H1 (cell line): ENCODE measurements around the gene TSHZ2. TPM values are rescaled to one million over a fixed set of nuclear protein-coding genes. Genes with fewer than 3 reads are reported as not detected.
"Not testable (repeated sequence)": the region's sequence is repeated elsewhere in the genome, so short reads cannot be mapped to it uniquely, and the experiment has no call there.

ENCODE experiments used
- CTCF ChIA-PET: fragments of 300-600 bp; sonication (Branson Sonifier 250); formaldehyde crosslinking; loops from one replicate; lab custom pipeline; 2021; ENCODE audit not compliant: partially characterized antibody; lab: Charles Lee
- POLR2A ChIA-PET: fragments of 300-600 bp; sonication (Branson Sonifier 250); formaldehyde crosslinking; loops from one replicate; lab custom pipeline; 2021; ENCODE audit warnings: inconsistent platforms; ENCODE audit not compliant: partially characterized antibody; lab: Charles Lee
- DNase-seq, 2 experiments: peaks; one replicate each; pipeline versions ENCODE4 v3.0.0 to v3.0.0-alpha.2; 2010 to 2022; ENCODE audit warnings: low spot score in 2 of 2, low read depth in 1 of 2, mixed read lengths in 1 of 2
- FAIRE-seq: peaks from 2 replicates; lab custom pipeline; 2011; peaks lifted over from hg19 to GRCh38; lab: Jason Lieb, UNC
- H2AFZ ChIP-seq: 2 replicates; pipeline ENCODE4 v1.8.1; 2012; ENCODE audit warnings: low read length, inconsistent platforms
- H2AK5ac ChIP-seq: 2 replicates; pipeline ENCODE4 v1.6.1; 2013; ENCODE audit warnings: low read depth, low read length
- H2BK120ac ChIP-seq: replicated peaks from 2 replicates; pipeline ENCODE3; 2013; ENCODE audit warnings: low read depth, low read length, inconsistent platforms
- H2BK12ac ChIP-seq: 2 replicates; pipeline ENCODE4 v1.6.1; 2013; ENCODE audit warnings: low read depth, low read length
- H2BK15ac ChIP-seq: 2 replicates; pipeline ENCODE4 v1.6.1; 2013; ENCODE audit warnings: low read length
- H2BK20ac ChIP-seq: 2 replicates; pipeline ENCODE4 v1.6.1; 2013; ENCODE audit warnings: low read length
- H2BK5ac ChIP-seq: 2 replicates; pipeline ENCODE4 v1.6.1; 2013; ENCODE audit warnings: low read depth, low read length
- H3K14ac ChIP-seq: 2 replicates; pipeline ENCODE4 v1.6.1; 2013; ENCODE audit warnings: inconsistent platforms; ENCODE audit not compliant: insufficient read length
- H3K18ac ChIP-seq: 2 replicates; pipeline ENCODE4 v1.6.1; 2013; ENCODE audit warnings: low read length; ENCODE audit errors: extremely low read depth
- H3K23ac ChIP-seq: 2 replicates; pipeline ENCODE4 v1.6.1; 2013; ENCODE audit warnings: inconsistent platforms; ENCODE audit not compliant: insufficient read length
- H3K23me2 ChIP-seq: 2 replicates; pipeline ENCODE4 v1.6.1; 2013; ENCODE audit warnings: low read depth, low read length
- H3K27ac ChIP-seq: 2 replicates; pipeline ENCODE4 v1.6.1; 2011; ENCODE audit warnings: low read depth, low read length, inconsistent platforms
- H3K27me3 ChIP-seq, 4 experiments: replicated peaks in 1 of 4; 1 replicate in 1 of 4; 2 replicates in 3 of 4; pipeline versions ENCODE4 v1.6.1 to v1.8.1; 2011 to 2013; ENCODE audit warnings: low read length in 3 of 4, mild to moderate bottlenecking in 3 of 4, inconsistent platforms in 2 of 4, mixed read lengths in 2 of 4, moderate library complexity in 1 of 4; ENCODE audit not compliant: control insufficient read depth in 3 of 4, insufficient read depth in 3 of 4; ENCODE audit errors: extremely low read depth in 1 of 4
- H3K36me3 ChIP-seq, 4 experiments: 2 replicates each; pipeline versions ENCODE4 v1.6.1 to v1.8.1; 2011 to 2013; ENCODE audit warnings: mild to moderate bottlenecking in 4 of 4, low read length in 3 of 4, moderate library complexity in 2 of 4, control low read depth in 1 of 4, inconsistent platforms in 1 of 4; ENCODE audit not compliant: insufficient read depth in 4 of 4, control insufficient read depth in 2 of 4
- H3K4ac ChIP-seq: replicated peaks from 2 replicates; pipeline ENCODE3; 2013; ENCODE audit warnings: low read length, low read depth, mixed read lengths, inconsistent platforms; ENCODE audit not compliant: insufficient read length
- H3K4me1 ChIP-seq, 4 experiments: replicated peaks in 1 of 4; 1 replicate in 1 of 4; 2 replicates in 3 of 4; pipeline versions ENCODE4 v1.6.1 to v1.8.1; 2011 to 2013; ENCODE audit warnings: low read length in 3 of 4, inconsistent platforms in 2 of 4, mixed read lengths in 1 of 4; ENCODE audit not compliant: insufficient read depth in 4 of 4, control insufficient read depth in 3 of 4
- H3K4me2 ChIP-seq, 2 experiments: 2 replicates each; pipeline versions ENCODE4 v1.6.1 to v1.8.1; 2011 to 2013; ENCODE audit warnings: low read depth in 2 of 2, low read length in 2 of 2, control low read depth in 1 of 2, inconsistent platforms in 1 of 2, mild to moderate bottlenecking in 1 of 2; ENCODE audit not compliant: insufficient read depth in 1 of 2
- H3K4me3 ChIP-seq, 4 experiments: fragments of 200-600, 300-600 bp in 1 of 4; sonication (generic), shearing (Covaris generic), sonication (Bioruptor Twin) in 1 of 4; 2 replicates each; pipeline versions ENCODE4 v1.5.1 to v1.8.1; 2011 to 2016; ENCODE audit warnings: low read length in 4 of 4, low read depth in 3 of 4, control low read depth in 2 of 4, inconsistent platforms in 2 of 4, mild to moderate bottlenecking in 2 of 4, mixed read lengths in 1 of 4, moderate library complexity in 1 of 4; ENCODE audit not compliant: insufficient read depth in 2 of 4; ENCODE audit errors: extremely low read depth in 1 of 4
- H3K56ac ChIP-seq: replicated peaks from 2 replicates; pipeline ENCODE3; 2013; ENCODE audit warnings: low read depth, mild to moderate bottlenecking, mixed read lengths, low read length, inconsistent platforms; ENCODE audit not compliant: insufficient read length
- H3K79me1 ChIP-seq: 2 replicates; pipeline ENCODE4 v1.6.1; 2013; ENCODE audit warnings: low read depth, low read length, control low read depth
- H3K79me2 ChIP-seq, 2 experiments: 2 replicates each; pipeline versions ENCODE4 v1.6.1 to v1.8.1; 2012 to 2013; ENCODE audit warnings: low read length in 2 of 2, mild to moderate bottlenecking in 2 of 2, inconsistent platforms in 1 of 2; ENCODE audit not compliant: insufficient read depth in 2 of 2, control insufficient read depth in 1 of 2
- H3K9ac ChIP-seq, 4 experiments: replicated peaks in 1 of 4; 1 replicate in 1 of 4; 2 replicates in 3 of 4; pipeline versions ENCODE4 v1.6.1 to v1.8.1; 2011 to 2013; ENCODE audit warnings: low read depth in 3 of 4, low read length in 3 of 4, control low read depth in 2 of 4, mild to moderate bottlenecking in 2 of 4, moderate library complexity in 2 of 4, inconsistent platforms in 1 of 4; ENCODE audit errors: extremely low read depth in 1 of 4
- H3K9me3 ChIP-seq, 2 experiments: 2 replicates each; pipeline versions ENCODE4 v1.6.1 to v1.8.1; 2012 to 2013; ENCODE audit warnings: mild to moderate bottlenecking in 2 of 2, moderate library complexity in 2 of 2, control low read depth in 1 of 2, inconsistent platforms in 1 of 2, low read depth in 1 of 2, low read length in 1 of 2, mixed read lengths in 1 of 2; ENCODE audit not compliant: insufficient read depth in 2 of 2
- H4K20me1 ChIP-seq, 2 experiments: replicated peaks in 1 of 2; 2 replicates each; pipeline versions ENCODE3 to v1.8.1; 2011 to 2013; ENCODE audit warnings: inconsistent platforms in 2 of 2, low read length in 2 of 2, mild to moderate bottlenecking in 1 of 2; ENCODE audit not compliant: insufficient read depth in 2 of 2, control insufficient read depth in 1 of 2
- H4K5ac ChIP-seq: 2 replicates; pipeline ENCODE4 v1.6.1; 2013; ENCODE audit warnings: low read length, low read depth, mixed read lengths, inconsistent platforms; ENCODE audit not compliant: insufficient read length
- H4K8ac ChIP-seq: 2 replicates; pipeline ENCODE4 v1.8.0; 2013; ENCODE audit warnings: mild to moderate bottlenecking, moderate library complexity, low read length, inconsistent platforms; ENCODE audit not compliant: insufficient read depth; ENCODE audit errors: extremely low read depth
- H4K91ac ChIP-seq: replicated peaks from 2 replicates; pipeline ENCODE3; 2013; ENCODE audit warnings: low read length, mixed read lengths, inconsistent platforms; ENCODE audit not compliant: insufficient read length
- BCL11A ChIP-seq, 2 experiments: IDR thresholded peaks; one replicate each; pipeline ENCODE4 v1.6.1; 2011; ENCODE audit warnings: low read depth in 2 of 2, low read length in 2 of 2, mild to moderate bottlenecking in 2 of 2
- EGR1 ChIP-seq: IDR thresholded peaks from 2 replicates; pipeline ENCODE4 v1.6.1; 2011; ENCODE audit warnings: low read depth, low read length, borderline replicate concordance
- EZH2 ChIP-seq: fragments of 200-600 bp; sonication (generic); IDR thresholded peaks from 2 replicates; pipeline ENCODE4 v1.7.1; 2012; ENCODE audit warnings: low read depth, mild to moderate bottlenecking, moderate library complexity, low read length, inconsistent platforms; ENCODE audit not compliant: severe bottlenecking
- TAF7 ChIP-seq: optimal IDR thresholded peaks from 2 replicates; pipeline ENCODE3; 2011; ENCODE audit warnings: low read depth, mild to moderate bottlenecking, inconsistent platforms, low read length, moderate library complexity, borderline replicate concordance
- WGBS, 2 experiments: shearing (Covaris generic) in 1 of 2; methylation state at CpG; one replicate each; pipeline versions ENCODE4 v1.1.6 to v1.1.7; 2013 to 2015; ENCODE audit warnings: low lambda C conversion rate in 2 of 2, mixed read lengths in 2 of 2, inconsistent platforms in 1 of 2, low coverage in 1 of 2, missing lambda C conversion rate in 1 of 2; ENCODE audit not compliant: insufficient replicate concordance in 2 of 2, insufficient coverage in 1 of 2, insufficient read length in 1 of 2; ENCODE audit errors: extremely low coverage in 1 of 2, missing lambda C conversion rate in 1 of 2; 5-methylcytosine and 5-hydroxymethylcytosine counted together
- polyA plus RNA-seq, 7 experiments: library from polyadenylated mRNA; depleted of rRNA in 3 of 7; stranded (reverse) in 5 of 7; unstranded in 2 of 7; fragments of >200 nt in 5 of 7; fragments of 200-250 nt in 2 of 7; gene quantifications; 1 replicate in 5 of 7; 2 replicates in 1 of 7; 4 replicates in 1 of 7; pipeline versions ENCODE4 v1.2.1 to v1.2.3, GENCODE V29; 2011 to 2013; ENCODE audit warnings: missing spikeins in 2 of 7, mixed read lengths in 2 of 7
- total RNA-seq: library from RNA; stranded (reverse); fragmentation: NEBNext Ultra II Directional; extraction: Animal tissue kit (Norgen Biotek cat#: 25700); gene quantifications from 2 replicates; pipeline ENCODE4 v1.2.1, GENCODE V29; 2021
- TF ChIP-seq, protein P1 (sequence below): IDR thresholded peaks from 2 replicates; pipeline ENCODE4 v1.6.1; 2011; ENCODE audit warnings: low read depth, mild to moderate bottlenecking, low read length; ENCODE audit not compliant: insufficient read depth
- TF ChIP-seq, protein P2 (sequence below), 3 experiments: IDR thresholded peaks; 1 replicate in 2 of 3; 2 replicates in 1 of 3; pipeline versions ENCODE4 v1.5.1 to v1.6.1; 2011; ENCODE audit warnings: low read length in 3 of 3, mild to moderate bottlenecking in 3 of 3, inconsistent platforms in 2 of 3, low read depth in 1 of 3, moderate library complexity in 1 of 3; ENCODE audit not compliant: insufficient read depth in 1 of 3; ENCODE audit errors: control extremely low read depth in 1 of 3

The TSHZ2 gene
- total and polyA plus RNA-seq, 2 of the 8 experiments (the other 6 are each of a cell fraction or from before 2014, with no cell fraction given), result 0.14 to 0.30 TPM

- TF ChIP-seq, protein P1, sequence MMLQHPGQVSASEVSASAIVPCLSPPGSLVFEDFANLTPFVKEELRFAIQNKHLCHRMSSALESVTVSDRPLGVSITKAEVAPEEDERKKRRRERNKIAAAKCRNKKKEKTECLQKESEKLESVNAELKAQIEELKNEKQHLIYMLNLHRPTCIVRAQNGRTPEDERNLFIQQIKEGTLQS, result no peak
- TF ChIP-seq EGR1, result no peak
- TF ChIP-seq EZH2, result no peak
- no peak for TF ChIP-seq BCL11A (IDR thresholded peaks at IDR 0.05; ENCODE audit: low read depth in 2 of 2, low read length in 2 of 2)
- no peak for TF ChIP-seq TAF7
- TF ChIP-seq, protein P2, sequence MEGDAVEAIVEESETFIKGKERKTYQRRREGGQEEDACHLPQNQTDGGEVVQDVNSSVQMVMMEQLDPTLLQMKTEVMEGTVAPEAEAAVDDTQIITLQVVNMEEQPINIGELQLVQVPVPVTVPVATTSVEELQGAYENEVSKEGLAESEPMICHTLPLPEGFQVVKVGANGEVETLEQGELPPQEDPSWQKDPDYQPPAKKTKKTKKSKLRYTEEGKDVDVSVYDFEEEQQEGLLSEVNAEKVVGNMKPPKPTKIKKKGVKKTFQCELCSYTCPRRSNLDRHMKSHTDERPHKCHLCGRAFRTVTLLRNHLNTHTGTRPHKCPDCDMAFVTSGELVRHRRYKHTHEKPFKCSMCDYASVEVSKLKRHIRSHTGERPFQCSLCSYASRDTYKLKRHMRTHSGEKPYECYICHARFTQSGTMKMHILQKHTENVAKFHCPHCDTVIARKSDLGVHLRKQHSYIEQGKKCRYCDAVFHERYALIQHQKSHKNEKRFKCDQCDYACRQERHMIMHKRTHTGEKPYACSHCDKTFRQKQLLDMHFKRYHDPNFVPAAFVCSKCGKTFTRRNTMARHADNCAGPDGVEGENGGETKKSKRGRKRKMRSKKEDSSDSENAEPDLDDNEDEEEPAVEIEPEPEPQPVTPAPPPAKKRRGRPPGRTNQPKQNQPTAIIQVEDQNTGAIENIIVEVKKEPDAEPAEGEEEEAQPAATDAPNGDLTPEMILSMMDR (IDR thresholded peaks at IDR 0.05; ENCODE audit: control extremely low read depth in 1 of 3, insufficient read depth in 1 of 3, low read depth in 1 of 3, low read length in 3 of 3), result no peak
These were observed 545.0 kb downstream of the TSHZ2 start (continued) for GRCh38 chr20:53517146-53517545.

GRCh38 chr20:53521421-53521820 lies 549.3 kb downstream of the TSHZ2 start:
- H2BK5ac ChIP-seq, H4K20me1 ChIP-seq, H2BK12ac ChIP-seq, H3K9me3 ChIP-seq, H3K36me3 ChIP-seq, H2BK120ac ChIP-seq, H3K79me2 ChIP-seq, H3K4me2 ChIP-seq, DNase-seq, H3K4ac ChIP-seq, CTCF ChIA-PET, H3K79me1 ChIP-seq, H2AK5ac ChIP-seq, H3K23ac ChIP-seq, H3K14ac ChIP-seq, H3K27me3 ChIP-seq, H3K9ac ChIP-seq, H3K4me1 ChIP-seq, H2BK20ac ChIP-seq, H3K4me3 ChIP-seq, FAIRE-seq, H4K5ac ChIP-seq, H4K8ac ChIP-seq, H3K23me2 ChIP-seq, POLR2A ChIA-PET, H4K91ac ChIP-seq, H3K18ac ChIP-seq, H3K27ac ChIP-seq, H2BK15ac ChIP-seq, H3K56ac ChIP-seq, H2AFZ ChIP-seq: not testable (repeated sequence)
- WGBS, 2 experiments, result 90% methylated on average over 5 of the region's 5 CpGs; no CpG with 5 or more reads in 1 of the 2 experiments
